HG02885 (cell line): ENCODE data around the gene IDE.
"Not testable (repeated sequence)": the region's sequence is repeated elsewhere in the genome, so short reads cannot be mapped to it uniquely, and the experiment has no call there.

Source experiments
- ATAC-seq: cut with Tn5 transposase; IDR thresholded peaks from one replicate; pipeline ENCODE4 v1.9.1; 2021; ENCODE audit warnings: mild to moderate bottlenecking; ENCODE audit not compliant: unreplicated experiment, poor library complexity

Gene IDE

GRCh38 chr10:92430103-92430502, 143.8 kb downstream of the IDE start:
- no peak for ATAC-seq

GRCh38 chr10:92421550-92421949, 152.3 kb downstream of the IDE start:
- no peak for ATAC-seq

- ATAC-seq, result no peak
Measured at GRCh38 chr10:92420546-92421275, 153.2 kb downstream of the IDE start.

GRCh38 chr10:92419740-92420545, 153.9 kb downstream of the IDE start:
- no peak for ATAC-seq

GRCh38 chr10:92418891-92419290, 155.0 kb downstream of the IDE start:
- no peak for ATAC-seq

GRCh38 chr10:92418221-92418620, 155.7 kb downstream of the IDE start:
- ATAC-seq, result no peak

GRCh38 chr10:92413519-92413918, 160.4 kb downstream of the IDE start:
- ATAC-seq, result no peak

- ATAC-seq, result no peak
Measured at GRCh38 chr10:92413011-92413410, 160.9 kb downstream of the IDE start.

- no peak for ATAC-seq
Measured at GRCh38 chr10:92411406-92411805, 162.5 kb downstream of the IDE start.

- no peak for ATAC-seq
Measured at GRCh38 chr10:92410501-92410900, 163.4 kb downstream of the IDE start.

GRCh38 chr10:92408017-92408361, 165.9 kb downstream of the IDE start:
- ATAC-seq, result no peak

- ATAC-seq, result no peak
Measured at GRCh38 chr10:92407305-92408016, 166.4 kb downstream of the IDE start.

- ATAC-seq, result no peak
Measured at GRCh38 chr10:92405419-92405924, 168.4 kb downstream of the IDE start.

GRCh38 chr10:92404612-92405418, 169.1 kb downstream of the IDE start:
- ATAC-seq, result no peak

- ATAC-seq, result not testable (repeated sequence)
Measured at GRCh38 chr10:92402234-92402633, 171.7 kb downstream of the IDE start.
